Fibroblast of lung (primary cell): ENCODE measurements around the gene SH3GL3. TPM values are rescaled to one million over a fixed set of nuclear protein-coding genes. Genes with fewer than 3 reads are reported as not detected.

ENCODE experiments used
- DNase-seq, 2 donors: peaks; one replicate each; pipeline versions ENCODE4 v3.0.0 to v3.0.0-alpha.2; 2010; ENCODE audit warnings: low read depth in 2 of 2
- H2AFZ ChIP-seq: 2 replicates; pipeline ENCODE4 v1.5.1; 2012; ENCODE audit warnings: low read length, control low read depth, inconsistent platforms
- H3K27ac ChIP-seq: 2 replicates; pipeline ENCODE4 v1.5.1; 2011; ENCODE audit warnings: low read length, control low read depth; ENCODE audit not compliant: insufficient read depth
- H3K27me3 ChIP-seq: 2 replicates; pipeline ENCODE4 v1.5.1; 2011; ENCODE audit warnings: mild to moderate bottlenecking, low read length; ENCODE audit not compliant: control insufficient read depth, insufficient read depth
- H3K36me3 ChIP-seq: 2 replicates; pipeline ENCODE4 v1.5.1; 2011; ENCODE audit warnings: low read length; ENCODE audit not compliant: control insufficient read depth, insufficient read depth
- H3K4me1 ChIP-seq: 2 replicates; pipeline ENCODE4 v1.5.1; 2011; ENCODE audit warnings: low read length; ENCODE audit not compliant: control insufficient read depth, insufficient read depth; ENCODE audit errors: extremely low read depth
- H3K4me2 ChIP-seq: 2 replicates; pipeline ENCODE4 v1.5.1; 2011; ENCODE audit warnings: low read length, control low read depth; ENCODE audit not compliant: insufficient read depth; ENCODE audit errors: extremely low read depth
- H3K4me3 ChIP-seq, 4 experiments: fragments of 200-600 bp in 1 of 4; sonication (generic) in 1 of 4; replicated peaks in 1 of 4; 2 replicates each; pipeline ENCODE4 v1.5.1; 2011 to 2016; ENCODE audit warnings: low read length in 4 of 4, low read depth in 3 of 4, mild to moderate bottlenecking in 3 of 4, control low read depth in 2 of 4, inconsistent platforms in 1 of 4, mixed read lengths in 1 of 4; ENCODE audit not compliant: insufficient read depth in 1 of 4; ENCODE audit errors: control extremely low read depth in 1 of 4
- H3K79me2 ChIP-seq: 2 replicates; pipeline ENCODE4 v1.5.1; 2012; ENCODE audit warnings: mild to moderate bottlenecking, low read length, inconsistent platforms; ENCODE audit not compliant: control insufficient read depth, insufficient read depth
- H3K9ac ChIP-seq: 2 replicates; pipeline ENCODE4 v1.5.1; 2011; ENCODE audit warnings: mild to moderate bottlenecking, low read length, control low read depth; ENCODE audit not compliant: insufficient read depth
- H3K9me3 ChIP-seq: 2 replicates; pipeline ENCODE4 v1.5.1; 2012; ENCODE audit warnings: low read depth, low read length; ENCODE audit not compliant: control insufficient read depth, insufficient read depth
- H4K20me1 ChIP-seq: 2 replicates; pipeline ENCODE4 v1.5.1; 2011; ENCODE audit warnings: low read length; ENCODE audit not compliant: control insufficient read depth, insufficient read depth; ENCODE audit errors: extremely low read depth
- EZH2 ChIP-seq: IDR thresholded peaks from 2 replicates; pipeline ENCODE4 v1.5.1; 2012; ENCODE audit warnings: low read length, control low read depth, mild to moderate bottlenecking; ENCODE audit errors: missing control alignments
- polyA plus RNA-seq, 2 donors: library from polyadenylated mRNA; depleted of rRNA in 1 of 2; stranded (reverse) in 1 of 2; unstranded in 1 of 2; fragments of >200 nt; gene quantifications; 2 replicates each; pipeline ENCODE4 v1.2.1, GENCODE V29; 2011 to 2012; ENCODE audit warnings: missing spikeins in 1 of 2
- total RNA-seq: library from RNA; depleted of rRNA; stranded (reverse); fragments of >200 nt; gene quantifications from 2 replicates; pipeline ENCODE4 v1.2.1, GENCODE V29; 2014
- TF ChIP-seq, protein P1 (sequence below), 2 donors: IDR thresholded peaks in 1 of 2; conservative IDR thresholded peaks in 1 of 2; 1 replicate in 1 of 2; 2 replicates in 1 of 2; pipeline ENCODE4 v1.5.1; 2011 to 2012; ENCODE audit warnings: low read length in 2 of 2, control low read depth in 1 of 2, inconsistent platforms in 1 of 2, low read depth in 1 of 2, mild to moderate bottlenecking in 1 of 2

The SH3GL3 gene
- total and polyA plus RNA-seq, 2 donors (not counting 1 experiment from before 2014, with no cell fraction given) = under 0.01 to 0.05 TPM

DNA sequence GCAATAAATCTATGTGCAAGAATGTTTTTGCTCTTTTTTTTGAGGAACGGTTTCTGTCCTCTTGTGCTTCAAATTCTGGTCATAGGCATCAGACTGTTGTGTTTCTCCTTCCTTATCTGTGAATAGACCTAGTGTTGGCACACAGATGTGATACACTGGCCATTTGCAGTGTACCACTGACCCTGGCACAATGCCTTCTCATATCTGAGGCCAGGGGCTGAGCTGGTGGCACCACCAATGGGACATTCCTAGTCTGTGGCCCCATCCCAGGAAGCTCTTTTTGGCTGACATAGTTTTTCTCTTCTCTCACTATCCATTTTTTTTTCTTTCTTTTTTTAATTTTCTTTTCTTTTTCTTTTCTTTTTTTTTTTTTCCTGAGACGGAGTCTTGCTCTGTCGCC is 40.4 kb downstream of the SH3GL3 start:
- no peaks in the 10 kb centered on the region for H4K20me1 ChIP-seq
- H3K4me1 ChIP-seq = no peaks in the 10 kb centered on the region
- no peaks in the 10 kb centered on the region for H3K9me3 ChIP-seq
- DNase-seq = no peak
- H3K79me2 ChIP-seq = no peaks in the 10 kb centered on the region
- H3K27me3 ChIP-seq = no peaks in the 10 kb centered on the region
- no peak overlapping the region for H3K9ac ChIP-seq
- H3K4me3 ChIP-seq = no peak overlapping the region
- no peak overlapping the region for H3K27ac ChIP-seq
- H2AFZ ChIP-seq = no peak overlapping the region
- TF ChIP-seq EZH2 = no peak
- TF ChIP-seq, protein P1, sequence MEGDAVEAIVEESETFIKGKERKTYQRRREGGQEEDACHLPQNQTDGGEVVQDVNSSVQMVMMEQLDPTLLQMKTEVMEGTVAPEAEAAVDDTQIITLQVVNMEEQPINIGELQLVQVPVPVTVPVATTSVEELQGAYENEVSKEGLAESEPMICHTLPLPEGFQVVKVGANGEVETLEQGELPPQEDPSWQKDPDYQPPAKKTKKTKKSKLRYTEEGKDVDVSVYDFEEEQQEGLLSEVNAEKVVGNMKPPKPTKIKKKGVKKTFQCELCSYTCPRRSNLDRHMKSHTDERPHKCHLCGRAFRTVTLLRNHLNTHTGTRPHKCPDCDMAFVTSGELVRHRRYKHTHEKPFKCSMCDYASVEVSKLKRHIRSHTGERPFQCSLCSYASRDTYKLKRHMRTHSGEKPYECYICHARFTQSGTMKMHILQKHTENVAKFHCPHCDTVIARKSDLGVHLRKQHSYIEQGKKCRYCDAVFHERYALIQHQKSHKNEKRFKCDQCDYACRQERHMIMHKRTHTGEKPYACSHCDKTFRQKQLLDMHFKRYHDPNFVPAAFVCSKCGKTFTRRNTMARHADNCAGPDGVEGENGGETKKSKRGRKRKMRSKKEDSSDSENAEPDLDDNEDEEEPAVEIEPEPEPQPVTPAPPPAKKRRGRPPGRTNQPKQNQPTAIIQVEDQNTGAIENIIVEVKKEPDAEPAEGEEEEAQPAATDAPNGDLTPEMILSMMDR (conservative IDR thresholded peaks at IDR 0.05 in 1 of 2, IDR thresholded peaks at IDR 0.05 in 1 of 2; ENCODE audit: low read depth in 1 of 2, low read length in 2 of 2) = no peak
- H3K36me3 ChIP-seq = no peaks in the 10 kb centered on the region
- no peak overlapping the region for H3K4me2 ChIP-seq

DNA sequence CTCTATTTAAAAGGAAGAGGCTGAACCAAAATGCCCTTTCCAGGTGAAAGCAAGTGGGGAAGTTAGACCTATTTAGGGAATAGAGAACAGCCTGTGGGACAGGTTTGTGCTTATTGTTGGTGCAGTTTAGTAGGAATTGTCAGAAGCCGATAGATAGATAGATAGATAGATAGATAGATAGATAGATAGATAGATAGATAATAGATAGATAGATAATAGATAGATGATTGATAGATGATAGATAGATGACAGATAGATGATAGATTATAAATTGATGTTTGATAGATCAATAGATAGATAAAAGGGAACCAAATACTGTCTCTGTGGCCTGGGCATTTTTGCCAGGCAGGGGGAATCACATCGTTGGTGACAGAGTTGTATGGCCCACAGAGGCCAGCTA is 42.5 kb downstream of the SH3GL3 start:
- Histone ChIP-seq H3K4me2 (no peak overlapping the region), H2AFZ (no peak overlapping the region), H3K79me2 (no peaks in the 10 kb centered on the region), H3K4me3 (no peak overlapping the region), H3K4me1 (no peaks in the 10 kb centered on the region), H3K27ac (no peak overlapping the region), H3K27me3 (no peaks in the 10 kb centered on the region), H3K9me3 (no peaks in the 10 kb centered on the region), H3K36me3 (no peaks in the 10 kb centered on the region), H3K9ac (no peak overlapping the region), H4K20me1 (no peaks in the 10 kb centered on the region)
- no peak for DNase-seq
- TF ChIP-seq EZH2 = no peak
- TF ChIP-seq, protein P1 (conservative IDR thresholded peaks at IDR 0.05 in 1 of 2, IDR thresholded peaks at IDR 0.05 in 1 of 2; ENCODE audit: low read depth in 1 of 2, low read length in 2 of 2) = no peak

DNA sequence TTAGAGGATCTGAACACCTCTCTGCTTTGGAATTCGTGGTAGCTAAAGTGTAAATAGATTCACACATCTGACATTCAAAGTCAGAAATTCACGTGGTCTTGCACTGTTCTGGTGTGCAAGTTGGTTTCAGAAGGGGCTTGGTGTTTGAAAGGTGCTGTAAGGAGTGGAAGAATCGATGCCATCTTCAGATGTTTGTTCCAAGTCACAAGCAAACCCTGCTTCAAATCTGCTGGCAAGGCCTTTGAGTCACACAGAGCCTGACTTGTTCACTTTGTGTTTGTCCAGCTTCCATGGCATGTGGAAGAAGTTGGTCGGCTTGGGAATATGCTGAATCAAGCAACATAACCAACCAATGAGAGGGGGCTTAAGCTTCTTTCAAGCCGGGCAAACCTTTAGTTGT is 44.3 kb downstream of the SH3GL3 start:
- H3K36me3 ChIP-seq = no peaks in the 10 kb centered on the region
- H3K27ac ChIP-seq = no peak overlapping the region
- no peaks in the 10 kb centered on the region for H3K4me1 ChIP-seq
- H3K4me2 ChIP-seq = no peak overlapping the region
- TF ChIP-seq, protein P1 (conservative IDR thresholded peaks at IDR 0.05 in 1 of 2, IDR thresholded peaks at IDR 0.05 in 1 of 2; ENCODE audit: low read depth in 1 of 2, low read length in 2 of 2) = no peak
- TF ChIP-seq EZH2 = no peak
- H3K27me3 ChIP-seq = no peaks in the 10 kb centered on the region
- H3K4me3 ChIP-seq = no peak overlapping the region
- no peak overlapping the region for H3K9ac ChIP-seq
- DNase-seq = no peak
- H2AFZ ChIP-seq = no peak overlapping the region
- no peaks in the 10 kb centered on the region for H3K79me2 ChIP-seq
- no peaks in the 10 kb centered on the region for H3K9me3 ChIP-seq
- H4K20me1 ChIP-seq = no peaks in the 10 kb centered on the region
